HG03064 (cell line): ENCODE measurements around the gene HPX.

Source experiments
- ATAC-seq: cut with Tn5 transposase; IDR thresholded peaks from one replicate; pipeline ENCODE4 v1.9.1; 2021; ENCODE audit warnings: low read depth; ENCODE audit not compliant: unreplicated experiment

The HPX gene

GRCh38 chr11:6418557-6419008 lies 22.2 kb downstream of the HPX start:
- no peak for ATAC-seq

DNA sequence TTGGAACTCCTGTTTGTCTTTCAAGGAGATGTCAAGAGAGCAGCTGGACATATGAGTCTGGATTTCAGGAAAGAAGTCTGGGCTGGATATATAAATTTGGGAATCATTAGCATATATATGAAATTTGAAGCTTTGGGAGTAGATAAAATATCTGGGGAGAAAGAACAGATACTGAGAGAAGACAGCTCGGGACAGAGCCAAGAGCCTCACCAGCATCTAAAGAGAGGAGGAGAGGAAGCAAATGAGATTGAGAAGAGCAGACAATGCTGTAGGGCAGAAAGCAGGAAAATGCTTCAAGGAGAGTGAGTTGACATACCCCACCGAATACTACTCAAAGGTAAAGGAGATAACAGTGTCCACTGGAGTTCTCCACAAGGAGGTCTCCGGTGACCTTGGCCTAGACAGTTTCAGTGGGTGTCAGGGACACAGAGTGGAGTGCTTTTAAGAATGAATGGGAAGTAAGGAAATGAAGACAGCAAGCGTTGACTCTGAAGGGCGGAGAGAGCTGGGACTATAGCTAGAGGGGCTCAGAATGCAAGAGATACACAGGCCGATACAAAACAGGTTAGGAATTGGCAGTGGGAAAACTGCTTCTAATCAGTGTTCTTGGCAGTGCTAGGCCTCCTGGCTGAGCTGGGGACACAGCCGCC lies 22.8 kb downstream of the HPX start:
- no peak for ATAC-seq

- no peak for ATAC-seq
Measured at GRCh38 chr11:6415797-6416196, 25.0 kb downstream of the HPX start.

DNA sequence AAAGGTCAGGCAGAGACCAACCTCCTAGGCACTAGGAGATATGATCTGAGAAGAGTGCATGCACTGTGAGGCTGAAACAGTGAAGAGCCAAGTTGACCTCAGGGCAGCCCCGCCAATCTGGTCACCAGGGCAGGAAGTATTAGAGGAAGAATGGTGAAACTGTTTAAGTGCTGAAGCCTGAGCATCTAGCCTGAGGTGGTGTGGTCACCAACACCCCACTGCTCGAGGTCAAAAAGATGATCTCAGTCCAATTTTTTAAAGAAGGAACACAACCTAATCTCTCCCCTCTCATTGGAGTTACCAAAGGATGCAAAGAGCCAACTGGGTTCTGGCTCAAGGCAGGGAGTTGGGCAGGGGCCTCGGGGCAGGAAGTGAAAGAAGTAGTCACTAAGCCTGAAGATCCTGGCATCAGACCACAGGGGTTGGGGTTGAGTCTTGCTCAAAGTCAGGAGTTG lies 25.9 kb downstream of the HPX start:
- ATAC-seq = no peak

GRCh38 chr11:6413791-6414201 lies 27.0 kb downstream of the HPX start:
- ATAC-seq = no peak

- no peak for ATAC-seq
Measured at GRCh38 chr11:6411594-6412031, 29.2 kb downstream of the HPX start.

GRCh38 chr11:6410695-6411430 lies 29.9 kb downstream of the HPX start:
- no peak for ATAC-seq

- ATAC-seq = no peak
Measured at GRCh38 chr11:6406370-6406769, 34.4 kb downstream of the HPX start.

GRCh38 chr11:6405846-6406245 lies 34.9 kb downstream of the HPX start:
- ATAC-seq = no peak

DNA sequence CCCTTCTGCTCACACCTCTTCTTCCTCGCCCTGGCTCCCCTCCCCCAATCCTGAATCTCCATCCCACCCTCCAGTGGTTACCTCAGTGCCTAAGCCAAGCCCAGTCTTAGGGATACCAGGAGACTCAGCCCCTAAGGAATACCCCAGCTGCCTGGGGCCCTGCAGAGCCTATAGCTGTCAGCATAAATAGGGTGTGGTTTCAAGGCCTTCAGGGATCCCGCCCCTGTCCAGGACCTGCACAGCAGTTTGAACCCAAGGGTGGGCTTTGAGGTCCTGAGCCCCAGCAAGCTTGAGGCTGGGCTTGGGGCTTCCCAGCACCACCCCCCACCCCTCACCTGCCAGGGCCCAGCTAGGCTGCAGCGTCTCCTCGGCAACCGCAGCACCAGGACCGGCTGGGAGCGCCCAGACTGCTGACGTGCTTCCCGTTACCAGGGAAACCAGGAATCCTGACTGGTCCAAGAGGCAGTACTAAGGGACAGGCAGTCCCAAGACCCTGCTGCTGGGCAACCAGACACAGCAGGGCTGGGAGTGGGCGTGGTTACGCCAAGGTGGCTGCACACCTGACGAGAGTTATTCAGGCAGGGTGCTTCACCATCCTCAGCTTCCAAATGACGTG lies 35.6 kb downstream of the HPX start:
- no peak for ATAC-seq

DNA sequence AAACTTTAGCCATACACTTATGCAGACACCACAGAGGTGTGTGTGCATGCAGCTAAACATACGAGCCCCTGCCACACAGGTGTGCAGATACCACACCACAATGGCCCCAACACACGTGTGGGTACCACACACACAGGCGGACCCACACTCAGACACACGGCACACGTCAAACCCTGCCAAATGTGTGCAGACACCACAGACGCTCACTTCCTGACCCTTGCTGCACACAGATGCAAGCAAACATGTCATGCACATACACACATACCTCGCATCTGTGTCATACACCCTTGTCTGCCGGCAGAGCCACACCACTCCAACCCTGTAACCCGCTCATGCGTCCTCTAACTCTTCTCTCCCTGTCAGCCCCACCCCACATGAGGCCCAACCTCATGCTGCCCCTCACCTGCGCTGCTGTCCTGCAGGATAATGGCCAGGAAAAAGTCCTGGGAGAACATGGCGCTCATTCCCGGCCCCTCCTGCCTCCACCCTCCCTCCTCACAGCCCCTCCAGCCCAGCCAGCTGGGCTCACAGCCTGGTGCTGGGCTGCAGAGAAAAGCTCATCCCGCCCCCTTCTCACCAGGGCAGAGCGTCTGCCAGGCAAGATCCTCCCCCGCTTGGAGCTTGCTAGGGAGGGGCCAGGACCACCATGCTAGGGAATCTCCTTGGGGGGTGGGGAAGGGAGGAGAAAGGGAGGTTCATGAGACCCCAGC lies 36.3 kb downstream of the HPX start:
- no peak for ATAC-seq

GRCh38 chr11:6403539-6403938 lies 37.2 kb downstream of the HPX start:
- no peak for ATAC-seq

DNA sequence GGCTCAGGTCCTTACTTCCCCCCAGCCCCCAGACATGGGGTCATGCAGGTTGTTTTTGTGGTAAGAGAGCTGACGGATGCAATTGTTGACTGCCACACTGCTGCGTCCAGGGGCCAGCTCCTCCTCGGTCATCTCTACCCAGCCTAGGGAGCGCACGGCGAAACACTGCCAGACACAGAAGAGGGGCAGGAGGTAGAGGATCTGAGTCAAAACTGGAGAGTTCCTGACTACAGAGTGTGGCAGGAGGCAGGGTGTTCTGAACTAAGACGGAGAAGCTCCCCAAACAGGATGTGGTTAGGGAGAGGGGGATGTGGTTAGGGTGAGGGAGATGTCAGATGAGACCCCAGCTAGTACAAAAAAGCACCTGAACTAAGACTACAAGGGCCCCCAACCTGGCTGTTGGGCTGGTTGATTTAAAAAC lies 38.2 kb downstream of the HPX start:
- ATAC-seq = peak; percentile 95

DNA sequence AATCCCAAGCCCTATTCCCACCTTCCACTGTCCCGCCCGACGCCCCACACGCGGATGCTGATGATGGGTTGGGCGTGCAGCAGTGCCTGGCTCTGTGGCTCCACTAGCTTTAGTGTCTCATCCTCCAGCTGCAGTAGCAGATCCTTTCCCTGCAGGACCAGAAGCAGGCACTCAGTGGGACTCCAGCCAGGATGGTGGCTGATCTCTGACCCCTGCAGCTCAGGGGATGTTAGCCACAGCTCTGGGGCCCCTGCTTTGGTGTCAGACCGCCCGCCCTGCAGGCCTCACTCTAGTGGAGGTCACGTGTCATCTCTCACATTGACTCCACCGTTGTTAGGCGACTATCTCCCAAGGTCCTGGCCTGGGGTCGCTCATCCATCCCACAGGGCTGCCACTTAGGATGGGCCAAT lies 38.7 kb downstream of the HPX start:
- peak; percentile 31 for ATAC-seq

DNA sequence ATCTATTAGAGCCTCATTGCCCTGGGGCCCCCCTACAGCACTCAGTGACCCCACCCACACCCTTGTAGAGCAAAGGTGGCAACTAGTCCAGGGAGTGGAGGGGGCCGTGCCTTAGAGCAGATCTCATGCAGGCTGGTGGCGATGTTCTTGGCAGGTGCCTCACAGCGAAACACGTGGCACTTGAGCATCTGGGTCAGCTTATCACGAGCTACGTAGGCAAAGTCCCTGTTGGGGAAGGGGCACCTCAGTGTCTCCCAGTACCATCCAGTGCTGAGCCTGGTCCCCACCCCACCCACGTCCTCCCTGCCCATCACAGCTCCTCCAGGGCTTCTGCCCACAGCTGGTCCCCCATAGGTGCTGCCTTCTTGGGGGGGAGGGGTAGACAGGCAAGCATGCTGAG lies 39.3 kb downstream of the HPX start:
- ATAC-seq = no peak

DNA sequence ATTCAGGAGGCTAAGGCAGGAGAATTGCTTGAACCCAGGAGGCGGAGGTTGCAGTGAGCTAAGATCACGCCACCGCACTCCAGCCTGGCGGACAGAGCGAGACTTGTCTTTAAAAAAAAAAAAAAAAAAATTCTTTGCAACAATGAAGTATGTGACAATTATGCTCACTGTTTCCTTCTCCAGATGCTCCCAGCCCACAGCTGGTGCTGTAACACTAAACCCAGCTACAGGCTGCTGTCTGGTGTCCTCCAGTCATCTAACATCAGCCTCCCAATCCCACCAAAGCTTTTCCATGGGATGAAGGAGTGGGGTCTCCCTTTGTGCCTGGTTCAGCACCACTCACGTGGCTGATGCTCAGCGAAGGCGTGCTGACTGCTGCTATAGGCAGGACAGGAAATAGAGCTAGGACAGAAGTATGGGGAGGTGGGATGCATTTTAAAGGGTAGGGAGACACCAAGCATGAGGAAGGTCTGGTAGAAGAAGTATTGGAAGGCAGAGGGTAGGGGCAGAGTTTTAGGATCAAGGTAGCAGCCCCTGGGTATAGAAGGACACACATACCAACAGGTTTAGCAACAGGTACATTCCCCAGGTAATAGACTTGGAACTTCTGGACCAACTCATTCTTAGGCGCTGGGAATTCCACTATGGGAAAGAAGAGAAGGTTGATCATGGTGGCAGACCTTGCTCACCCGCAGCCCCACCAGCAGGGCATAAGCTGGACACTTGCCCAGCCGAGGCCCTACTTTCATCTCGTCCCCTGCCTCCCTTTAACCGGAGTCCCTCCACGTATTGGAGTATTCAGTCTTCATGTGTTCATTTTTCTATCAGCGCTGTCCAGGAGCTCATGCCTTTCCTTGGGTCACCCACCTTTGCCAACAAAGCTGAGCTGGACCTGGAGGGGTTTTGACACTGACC lies 40.1 kb downstream of the HPX start:
- no peak for ATAC-seq

- no peak for ATAC-seq
Measured at GRCh38 chr11:6397636-6398035, 43.2 kb downstream of the HPX start.

DNA sequence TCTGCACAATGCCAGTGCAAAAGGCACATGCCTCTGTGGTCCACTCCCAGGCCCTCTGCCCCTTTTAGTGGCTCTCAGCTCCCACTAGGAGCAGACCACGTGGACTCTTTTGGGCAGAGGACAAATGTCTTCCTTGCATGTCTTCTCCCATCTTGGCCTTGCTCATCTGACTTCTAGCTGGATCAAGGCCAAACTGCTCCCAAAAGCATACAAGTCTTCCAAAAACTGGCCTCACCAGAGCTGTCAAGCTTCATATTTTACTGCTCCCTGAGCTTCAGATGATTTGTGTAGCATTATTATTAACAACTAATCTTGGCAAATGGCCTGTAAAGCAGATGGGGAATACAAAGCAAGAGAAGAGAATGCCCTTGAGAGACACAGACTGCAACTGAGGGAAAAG lies 43.6 kb downstream of the HPX start:
- no peak for ATAC-seq

- ATAC-seq = no peak
Measured at GRCh38 chr11:6395470-6396060, 45.2 kb downstream of the HPX start.
